DOHH2 (cell line): Measurements from ENCODE around the gene EPS15.

Source experiments
- H3F3A ChIP-seq: fragments of 200-600 bp; sonication (generic), shearing (Covaris generic); 2 replicates; pipeline ENCODE4 v1.6.0; 2016; ENCODE audit warnings: antibody characterized with exemption, mild to moderate bottlenecking; ENCODE audit not compliant: control insufficient read depth, insufficient read depth
- H3K27ac ChIP-seq: fragments of 200-600 bp; sonication (generic); 2 replicates; pipeline ENCODE4 v1.5.1; 2014; ENCODE audit warnings: low read depth, mild to moderate bottlenecking, low read length, moderate library complexity
- H3K27me3 ChIP-seq: fragments of 200-600 bp; sonication (generic); 2 replicates; pipeline ENCODE4 v1.6.1; 2014; ENCODE audit warnings: mild to moderate bottlenecking, low read length, mixed read lengths; ENCODE audit not compliant: control insufficient read depth
- H3K36me3 ChIP-seq: fragments of 200-600 bp; sonication (generic); 2 replicates; pipeline ENCODE4 v1.6.1; 2014; ENCODE audit warnings: mild to moderate bottlenecking, low read length, moderate library complexity, mixed read lengths; ENCODE audit not compliant: control insufficient read depth
- H3K4me1 ChIP-seq: fragments of 200-600 bp; sonication (generic); 2 replicates; pipeline ENCODE4 v1.6.1; 2014; ENCODE audit warnings: mild to moderate bottlenecking, low read length, mixed read lengths; ENCODE audit not compliant: control insufficient read depth
- H3K4me2 ChIP-seq: fragments of 200-600 bp; sonication (generic); 2 replicates; pipeline ENCODE4 v1.6.0; 2014; ENCODE audit warnings: mild to moderate bottlenecking, low read length, moderate library complexity
- H3K4me3 ChIP-seq: fragments of 200-600 bp; sonication (generic); 2 replicates; pipeline ENCODE4 v1.5.1; 2014; ENCODE audit warnings: mild to moderate bottlenecking, low read length, mixed read lengths
- H3K79me2 ChIP-seq: fragments of 200-600 bp; sonication (generic); 2 replicates; pipeline ENCODE4 v1.6.1; 2014; ENCODE audit warnings: mild to moderate bottlenecking, low read length, mixed read lengths; ENCODE audit not compliant: control insufficient read depth
- H3K9me2 ChIP-seq: fragments of 200-600 bp; sonication (generic); replicated peaks from 2 replicates; pipeline ENCODE4 v1.6.1; 2014; ENCODE audit warnings: mild to moderate bottlenecking, low read length, mixed read lengths; ENCODE audit not compliant: control insufficient read depth
- H3K9me3 ChIP-seq: fragments of 200-600 bp; sonication (generic); 2 replicates; pipeline ENCODE4 v1.6.1; 2014; ENCODE audit warnings: antibody characterized with exemption, low read length, mixed read lengths; ENCODE audit not compliant: control insufficient read depth, insufficient read depth
- H4K20me1 ChIP-seq: fragments of 200-600 bp; sonication (generic); 2 replicates; pipeline ENCODE4 v1.6.0; 2014; ENCODE audit warnings: low read depth, mild to moderate bottlenecking, antibody characterized with exemption, low read length, moderate library complexity; ENCODE audit not compliant: control insufficient read depth, insufficient read depth
- EZH2phosphoT487 ChIP-seq: fragments of 200-600 bp; sonication (generic); IDR thresholded peaks from 2 replicates; pipeline ENCODE4 v1.6.1; 2017; ENCODE audit warnings: borderline replicate concordance, mild to moderate bottlenecking, antibody characterized with exemption, low read length, moderate library complexity, mixed read lengths
- TF ChIP-seq, protein P1 (sequence below): fragments of 200-600 bp; sonication (generic); IDR thresholded peaks from one replicate; pipeline ENCODE4 v1.5.1; 2014; ENCODE audit warnings: antibody characterized with exemption, mild to moderate bottlenecking, low read depth, low read length; ENCODE audit not compliant: poor library complexity, severe bottlenecking

EPS15 gene

DNA sequence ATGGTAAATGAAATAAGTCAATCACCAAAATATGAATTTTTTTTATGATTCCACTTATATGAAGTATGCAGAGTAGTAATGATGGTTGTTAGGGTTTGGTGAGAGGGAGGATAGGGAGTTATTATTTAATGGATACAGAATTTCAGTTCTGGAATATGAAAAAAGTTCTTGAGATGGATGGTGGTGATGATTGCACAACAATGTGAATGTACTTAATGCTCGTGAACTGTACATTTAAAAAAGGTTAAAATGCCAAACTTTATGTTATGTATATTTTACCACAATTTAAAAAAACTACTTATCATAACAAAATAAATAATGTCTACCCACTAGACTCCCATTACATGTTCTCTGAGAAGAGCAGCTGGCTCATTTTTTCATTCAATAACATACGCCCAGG lies 133.3 kb downstream of the EPS15 start:
- peaks cover 2% of the 10 kb centered on the region; the same call in 1 of the 2 replicates for H3K9me3 ChIP-seq
- H3K4me1 ChIP-seq = no peaks in the 10 kb centered on the region
- TF ChIP-seq, protein P1, sequence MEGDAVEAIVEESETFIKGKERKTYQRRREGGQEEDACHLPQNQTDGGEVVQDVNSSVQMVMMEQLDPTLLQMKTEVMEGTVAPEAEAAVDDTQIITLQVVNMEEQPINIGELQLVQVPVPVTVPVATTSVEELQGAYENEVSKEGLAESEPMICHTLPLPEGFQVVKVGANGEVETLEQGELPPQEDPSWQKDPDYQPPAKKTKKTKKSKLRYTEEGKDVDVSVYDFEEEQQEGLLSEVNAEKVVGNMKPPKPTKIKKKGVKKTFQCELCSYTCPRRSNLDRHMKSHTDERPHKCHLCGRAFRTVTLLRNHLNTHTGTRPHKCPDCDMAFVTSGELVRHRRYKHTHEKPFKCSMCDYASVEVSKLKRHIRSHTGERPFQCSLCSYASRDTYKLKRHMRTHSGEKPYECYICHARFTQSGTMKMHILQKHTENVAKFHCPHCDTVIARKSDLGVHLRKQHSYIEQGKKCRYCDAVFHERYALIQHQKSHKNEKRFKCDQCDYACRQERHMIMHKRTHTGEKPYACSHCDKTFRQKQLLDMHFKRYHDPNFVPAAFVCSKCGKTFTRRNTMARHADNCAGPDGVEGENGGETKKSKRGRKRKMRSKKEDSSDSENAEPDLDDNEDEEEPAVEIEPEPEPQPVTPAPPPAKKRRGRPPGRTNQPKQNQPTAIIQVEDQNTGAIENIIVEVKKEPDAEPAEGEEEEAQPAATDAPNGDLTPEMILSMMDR = no peak
- TF ChIP-seq EZH2phosphoT487 = no peak
- no peak overlapping the region for H3K4me2 ChIP-seq
- H3F3A ChIP-seq = no peaks in the 10 kb centered on the region
- H3K27me3 ChIP-seq = no peaks in the 10 kb centered on the region
- H3K27ac ChIP-seq = no peak overlapping the region
- no peak overlapping the region for H3K4me3 ChIP-seq
- no peaks in the 10 kb centered on the region for H4K20me1 ChIP-seq
- no peaks in the 10 kb centered on the region for H3K9me2 ChIP-seq
- H3K79me2 ChIP-seq = no peaks in the 10 kb centered on the region
- H3K36me3 ChIP-seq = peaks cover 41% of the 10 kb centered on the region

DNA sequence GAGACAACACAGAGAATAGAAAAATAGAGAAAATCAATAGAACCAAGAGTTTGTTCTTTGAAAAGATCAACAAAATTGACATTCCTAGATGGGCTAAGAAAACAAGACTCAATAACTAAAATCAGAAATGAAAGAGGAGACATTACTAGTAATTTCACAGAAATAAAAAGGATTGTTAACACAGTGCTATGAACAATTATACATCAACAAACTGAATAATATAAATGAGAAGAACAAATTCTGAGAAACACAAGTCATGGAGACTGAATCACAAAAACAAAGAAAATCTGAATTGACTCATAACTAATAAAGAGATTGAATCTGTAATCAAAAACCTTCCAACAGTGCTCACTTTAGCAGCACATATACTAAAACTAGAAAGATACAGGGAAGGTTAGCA lies 137.1 kb downstream of the EPS15 start:
- H3K9me3 ChIP-seq = peaks cover 2% of the 10 kb centered on the region; the same call in 1 of the 2 replicates
- peaks cover 68% of the 10 kb centered on the region for H3K36me3 ChIP-seq

DNA sequence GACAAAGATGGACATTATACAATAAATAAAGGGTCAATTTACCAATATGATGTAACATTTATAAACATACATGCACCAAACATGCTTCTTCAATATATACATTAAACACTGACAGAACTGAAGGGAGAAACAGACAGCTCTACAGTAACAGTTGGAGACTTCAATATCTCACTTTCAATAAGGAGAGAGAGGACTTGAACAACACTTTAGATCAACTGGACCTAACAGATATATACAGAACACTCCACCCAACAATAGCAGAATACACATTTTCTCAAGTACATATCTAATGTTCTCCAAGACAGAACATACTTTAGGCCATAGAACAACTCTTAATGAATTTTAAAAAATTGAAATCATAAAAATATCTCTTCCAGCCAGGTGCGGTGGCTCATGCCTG lies 138.1 kb downstream of the EPS15 start:
- Histone ChIP-seq H3K9me3 (peaks cover 2% of the 10 kb centered on the region; the same call in 1 of the 2 replicates), H3K4me2 (no peak overlapping the region), H3K4me1 (no peaks in the 10 kb centered on the region), H3K27ac (no peak overlapping the region), H4K20me1 (no peaks in the 10 kb centered on the region), H3F3A (no peaks in the 10 kb centered on the region), H3K27me3 (no peaks in the 10 kb centered on the region), H3K36me3 (peaks cover 68% of the 10 kb centered on the region), H3K4me3 (no peak overlapping the region), H3K9me2 (no peaks in the 10 kb centered on the region), H3K79me2 (no peaks in the 10 kb centered on the region)
- TF ChIP-seq, protein P1 = no peak
- TF ChIP-seq EZH2phosphoT487 = no peak

More for the DNA sequence above, 137.1 kb downstream of the EPS15 start:
- Histone ChIP-seq H3F3A (no peaks in the 10 kb centered on the region), H3K4me2 (no peak overlapping the region), H3K4me3 (no peak overlapping the region), H3K4me1 (no peaks in the 10 kb centered on the region), H3K79me2 (no peaks in the 10 kb centered on the region), H3K27me3 (no peaks in the 10 kb centered on the region), H3K27ac (no peak overlapping the region), H4K20me1 (no peaks in the 10 kb centered on the region), H3K9me2 (no peaks in the 10 kb centered on the region)
- TF ChIP-seq EZH2phosphoT487 = no peak
- TF ChIP-seq, protein P1 = no peak

DNA sequence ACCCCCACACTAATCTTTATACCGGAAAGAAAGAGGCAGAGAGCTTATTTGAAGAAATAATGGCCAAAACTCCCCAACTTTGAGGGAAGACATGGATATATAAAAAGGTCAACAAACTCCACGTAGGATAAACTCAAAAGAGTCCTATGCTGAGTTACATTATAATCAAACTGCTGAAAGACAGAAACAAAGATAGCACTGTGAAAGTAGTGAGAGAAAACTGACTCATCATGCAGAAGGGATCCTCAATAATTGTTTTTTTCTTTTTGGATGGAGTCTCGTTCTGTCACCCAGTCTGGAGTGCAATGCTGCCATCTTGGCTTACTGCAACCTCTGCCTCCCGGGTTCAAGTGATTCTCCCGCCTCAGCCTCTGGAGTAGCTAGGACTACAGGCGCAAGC lies 140.2 kb downstream of the EPS15 start:
- Histone ChIP-seq H3K9me2 (no peaks in the 10 kb centered on the region), H3K4me2 (no peak overlapping the region), H3K36me3 (peaks cover 54% of the 10 kb centered on the region), H3K9me3 (no peaks in the 10 kb centered on the region), H3F3A (no peaks in the 10 kb centered on the region), H3K4me3 (no peak overlapping the region), H3K79me2 (no peaks in the 10 kb centered on the region), H4K20me1 (no peaks in the 10 kb centered on the region), H3K27ac (no peak overlapping the region), H3K27me3 (no peaks in the 10 kb centered on the region), H3K4me1 (no peaks in the 10 kb centered on the region)
- no peak for TF ChIP-seq EZH2phosphoT487
- TF ChIP-seq, protein P1 = no peak
